B cell (primary cell): Measurements from ENCODE around the gene RORB.

Experiments
- EZH2 ChIP-seq: IDR thresholded peaks from 2 replicates; pipeline ENCODE4 v1.6.1; 2012; ENCODE audit warnings: borderline replicate concordance, low read depth, mild to moderate bottlenecking, moderate library complexity, low read length; ENCODE audit not compliant: insufficient read depth, poor library complexity, severe bottlenecking
- TF ChIP-seq, protein P1 (sequence below): fragments of 200-600 bp; IDR thresholded peaks from one replicate; pipeline ENCODE4 v1.8.0; 2022; ENCODE audit warnings: antibody characterized with exemption, mild to moderate bottlenecking

DNA sequence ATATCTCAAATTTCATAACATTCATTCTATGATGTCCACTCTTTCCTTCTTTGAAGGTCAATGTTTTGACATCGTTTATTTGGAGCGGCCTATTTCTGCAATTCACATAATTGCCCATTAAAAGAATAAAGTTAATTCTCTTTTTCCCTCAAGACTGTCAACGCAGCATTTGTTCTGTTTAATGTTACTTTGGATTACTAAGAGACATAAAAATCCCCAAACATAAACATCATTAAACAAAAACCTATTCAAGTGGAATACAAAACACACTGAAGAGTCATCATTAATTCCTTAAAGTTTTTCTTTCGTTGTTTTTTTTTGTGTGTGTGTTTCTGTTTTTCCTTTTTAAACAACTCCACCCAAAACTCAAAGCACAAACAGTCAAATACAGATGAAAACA, 239.5 kb downstream of the RORB start:
- TF ChIP-seq, protein P1, sequence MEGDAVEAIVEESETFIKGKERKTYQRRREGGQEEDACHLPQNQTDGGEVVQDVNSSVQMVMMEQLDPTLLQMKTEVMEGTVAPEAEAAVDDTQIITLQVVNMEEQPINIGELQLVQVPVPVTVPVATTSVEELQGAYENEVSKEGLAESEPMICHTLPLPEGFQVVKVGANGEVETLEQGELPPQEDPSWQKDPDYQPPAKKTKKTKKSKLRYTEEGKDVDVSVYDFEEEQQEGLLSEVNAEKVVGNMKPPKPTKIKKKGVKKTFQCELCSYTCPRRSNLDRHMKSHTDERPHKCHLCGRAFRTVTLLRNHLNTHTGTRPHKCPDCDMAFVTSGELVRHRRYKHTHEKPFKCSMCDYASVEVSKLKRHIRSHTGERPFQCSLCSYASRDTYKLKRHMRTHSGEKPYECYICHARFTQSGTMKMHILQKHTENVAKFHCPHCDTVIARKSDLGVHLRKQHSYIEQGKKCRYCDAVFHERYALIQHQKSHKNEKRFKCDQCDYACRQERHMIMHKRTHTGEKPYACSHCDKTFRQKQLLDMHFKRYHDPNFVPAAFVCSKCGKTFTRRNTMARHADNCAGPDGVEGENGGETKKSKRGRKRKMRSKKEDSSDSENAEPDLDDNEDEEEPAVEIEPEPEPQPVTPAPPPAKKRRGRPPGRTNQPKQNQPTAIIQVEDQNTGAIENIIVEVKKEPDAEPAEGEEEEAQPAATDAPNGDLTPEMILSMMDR: no peak
- TF ChIP-seq EZH2: no peak
